A204.1 (cell line): ENCODE data around the gene RFC4.
"Not testable (repeated sequence)": the region's sequence is repeated elsewhere in the genome, so short reads cannot be mapped to it uniquely, and the experiment has no call there.

Source experiments
- FAIRE-seq: peaks from 2 replicates; lab custom pipeline; 2012; peaks lifted over from hg19 to GRCh38; lab: Jason Lieb, UNC

The RFC4 gene

GRCh38 chr3:186824430-186825139, 18.3 kb upstream of the RFC4 start:
- FAIRE-seq: no peak

- FAIRE-seq: no peak
These were observed 17.1 kb upstream of the RFC4 start for GRCh38 chr3:186823386-186823785.

- FAIRE-seq: not testable (repeated sequence)
These were observed 16.1 kb upstream of the RFC4 start for GRCh38 chr3:186822388-186822759.

- peak; percentile 95 for FAIRE-seq
These were observed 15.4 kb upstream of the RFC4 start for GRCh38 chr3:186821429-186822387.

- FAIRE-seq: no peak
These were observed 12.7 kb upstream of the RFC4 start for GRCh38 chr3:186818956-186819355.

- FAIRE-seq: no peak
These were observed 12.2 kb upstream of the RFC4 start for GRCh38 chr3:186818516-186818915.

- no peak for FAIRE-seq
These were observed 9.2 kb upstream of the RFC4 start for GRCh38 chr3:186815435-186815834.

- no peak for FAIRE-seq
These were observed 7.8 kb upstream of the RFC4 start for GRCh38 chr3:186814100-186814499.

- not testable (repeated sequence) for FAIRE-seq
These were observed 5.0 kb upstream of the RFC4 start for GRCh38 chr3:186811313-186811712.

GRCh38 chr3:186810336-186810996, 4.2 kb upstream of the RFC4 start:
- FAIRE-seq: no peak

GRCh38 chr3:186807231-186807630, 949 bp upstream of the RFC4 start:
- FAIRE-seq: no peak

GRCh38 chr3:186803447-186803846, 2.8 kb downstream of the RFC4 start:
- not testable (repeated sequence) for FAIRE-seq

GRCh38 chr3:186802701-186803100, 3.6 kb downstream of the RFC4 start:
- no peak for FAIRE-seq

GRCh38 chr3:186800285-186800684, 6.0 kb downstream of the RFC4 start:
- FAIRE-seq: no peak

- no peak for FAIRE-seq
These were observed 7.9 kb downstream of the RFC4 start for GRCh38 chr3:186798239-186798874.

- FAIRE-seq: peak; percentile 49
These were observed 15.9 kb downstream of the RFC4 start for GRCh38 chr3:186790261-186790981.

GRCh38 chr3:186789554-186790260, 16.6 kb downstream of the RFC4 start:
- FAIRE-seq: peak; percentile 73

GRCh38 chr3:186788482-186789370, 17.6 kb downstream of the RFC4 start:
- no peak for FAIRE-seq

GRCh38 chr3:186787642-186788481, 18.4 kb downstream of the RFC4 start:
- FAIRE-seq: no peak
